GM19452 (cell line): Measurements from ENCODE around the gene KNOP1.
"Not testable (repeated sequence)": the region's sequence is repeated elsewhere in the genome, so short reads cannot be mapped to it uniquely, and the experiment has no call there.

Experiments
- ATAC-seq: cut with Tn5 transposase; IDR thresholded peaks from one replicate; pipeline ENCODE4 v1.9.1; 2021; ENCODE audit not compliant: unreplicated experiment

The KNOP1 gene

GRCh38 chr16:19688396-19689024, 29.5 kb downstream of the KNOP1 start:
- ATAC-seq: no peak

DNA sequence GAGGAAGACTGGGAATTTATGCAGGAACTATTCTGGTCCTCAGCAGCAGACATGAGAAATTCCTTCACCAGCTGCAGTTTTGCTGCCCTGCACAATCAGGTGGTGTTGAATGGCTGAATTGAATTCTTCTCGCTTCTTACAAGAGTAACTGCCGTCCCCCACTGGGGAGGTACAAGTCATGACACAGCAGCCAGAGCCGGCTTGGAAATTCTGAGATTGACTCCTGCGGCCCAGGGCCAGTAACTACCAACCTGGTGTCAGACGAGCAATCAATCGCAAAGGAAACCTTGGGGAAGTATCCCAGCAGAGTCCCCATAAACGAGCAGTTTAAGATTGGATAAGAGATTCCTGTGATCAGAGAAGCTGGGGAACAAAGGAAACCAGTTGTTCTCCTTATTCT, 30.7 kb downstream of the KNOP1 start:
- no peak for ATAC-seq

- no peak for ATAC-seq
Measured at GRCh38 chr16:19685176-19685575, 32.9 kb downstream of the KNOP1 start.

DNA sequence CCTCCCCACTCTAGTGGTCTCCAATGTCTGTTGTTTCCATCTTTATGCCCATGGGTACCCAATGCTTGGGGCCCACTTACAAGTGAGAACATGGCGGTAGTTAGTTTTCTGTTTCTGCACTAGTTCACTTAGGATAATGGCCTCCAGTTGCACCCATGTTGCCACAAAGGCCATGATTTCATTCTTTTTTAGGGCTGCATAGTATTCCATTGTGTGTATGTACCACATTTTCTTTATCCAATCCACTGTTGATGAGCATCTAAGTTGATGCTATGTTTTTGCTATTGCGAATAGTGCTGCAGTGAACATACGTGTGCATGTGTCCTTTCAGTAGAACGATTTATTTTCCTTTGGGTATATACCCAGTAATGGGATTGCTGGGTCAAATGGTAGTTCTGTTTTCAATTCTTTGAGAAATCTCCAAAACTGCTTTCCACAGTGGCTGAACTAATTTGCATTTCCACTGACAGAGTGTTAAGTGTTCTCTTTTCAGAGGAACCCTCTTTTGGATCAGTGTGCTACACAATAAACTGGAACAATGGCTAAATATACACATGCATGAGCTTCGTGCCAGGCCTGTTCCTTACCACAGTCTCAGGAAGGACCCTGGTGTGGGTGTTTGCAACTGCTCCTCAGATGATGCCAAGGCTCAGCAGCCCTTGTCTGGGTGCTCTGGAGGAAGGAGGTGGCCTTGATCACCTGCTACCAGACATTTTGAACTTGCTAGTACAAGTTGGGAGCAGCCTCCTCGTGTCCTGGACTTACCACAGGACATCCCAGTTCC, 34.4 kb downstream of the KNOP1 start:
- no peak for ATAC-seq

- no peak for ATAC-seq
Measured at GRCh38 chr16:19681637-19682036, 36.4 kb downstream of the KNOP1 start.

DNA sequence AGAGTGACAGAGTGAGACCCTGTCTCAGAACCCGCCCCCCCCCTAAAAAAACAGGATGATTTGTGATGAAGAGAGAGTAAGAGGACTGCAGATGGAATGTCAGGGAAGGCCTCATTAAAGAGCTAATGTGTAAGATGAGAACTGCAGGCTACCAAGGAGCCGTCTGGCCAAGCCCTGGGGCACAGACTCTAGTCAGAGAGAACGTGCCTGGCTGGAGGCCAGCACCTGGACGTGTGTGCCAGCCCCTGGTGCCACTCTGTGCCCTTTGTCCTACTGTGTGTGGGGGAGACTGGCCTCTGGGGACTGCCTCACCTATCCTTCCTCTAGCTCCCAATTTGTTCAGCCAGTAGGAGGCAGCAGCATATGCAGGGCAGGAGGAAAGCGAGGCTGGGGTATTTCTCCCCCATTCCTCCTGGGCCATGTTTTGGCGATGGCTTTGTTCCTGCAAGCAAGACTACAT, 37.1 kb downstream of the KNOP1 start:
- ATAC-seq: no peak

- ATAC-seq: not testable (repeated sequence)
Measured at GRCh38 chr16:19679281-19679680, 38.7 kb downstream of the KNOP1 start.

- no peak for ATAC-seq
Measured at GRCh38 chr16:19678804-19679203, 39.2 kb downstream of the KNOP1 start.

GRCh38 chr16:19677402-19677801, 40.6 kb downstream of the KNOP1 start:
- ATAC-seq: no peak

- no peak for ATAC-seq
Measured at GRCh38 chr16:19674485-19674884, 43.5 kb downstream of the KNOP1 start.

DNA sequence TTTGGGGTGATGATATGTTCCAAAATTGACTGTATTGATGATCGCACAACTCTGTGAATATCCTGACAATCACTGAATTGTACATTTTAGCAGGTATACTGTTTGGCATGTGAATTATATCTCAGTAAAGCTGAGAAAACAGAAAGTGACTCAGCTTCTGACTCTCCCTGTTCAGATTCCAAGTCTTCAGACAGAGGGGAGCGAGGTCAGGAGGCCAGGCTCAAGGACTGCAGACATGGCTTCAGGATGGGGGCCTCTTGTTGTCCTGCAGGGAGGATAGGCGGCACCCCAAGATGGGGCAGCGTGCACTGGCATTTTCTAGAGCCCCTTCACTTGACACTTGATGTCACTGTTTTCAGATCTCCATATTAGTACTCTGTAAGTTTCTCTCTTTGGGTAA, 45.6 kb downstream of the KNOP1 start:
- ATAC-seq: no peak

DNA sequence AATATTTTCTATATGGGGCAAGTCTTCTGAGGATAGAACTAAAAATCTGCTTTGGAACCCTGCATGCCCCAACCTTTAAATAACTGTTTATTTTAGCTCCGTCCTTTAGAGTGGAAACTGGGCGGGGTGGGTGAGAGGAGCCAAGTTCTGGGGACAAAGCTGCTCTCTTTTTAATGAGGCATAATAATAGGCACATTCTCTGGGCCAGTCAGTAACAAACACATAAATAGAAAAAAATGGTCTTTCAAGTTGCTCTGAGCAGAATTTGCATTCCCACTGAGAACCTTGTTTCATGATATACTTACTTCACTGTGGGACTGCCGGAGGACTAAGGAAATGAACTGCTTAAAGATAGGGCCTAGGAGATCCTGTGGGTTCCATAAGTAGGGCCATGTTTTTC, 51.5 kb downstream of the KNOP1 start:
- ATAC-seq: no peak

- not testable (repeated sequence) for ATAC-seq
Measured at GRCh38 chr16:19665313-19665712, 52.7 kb downstream of the KNOP1 start.

GRCh38 chr16:19664166-19664565, 53.9 kb downstream of the KNOP1 start:
- no peak for ATAC-seq

DNA sequence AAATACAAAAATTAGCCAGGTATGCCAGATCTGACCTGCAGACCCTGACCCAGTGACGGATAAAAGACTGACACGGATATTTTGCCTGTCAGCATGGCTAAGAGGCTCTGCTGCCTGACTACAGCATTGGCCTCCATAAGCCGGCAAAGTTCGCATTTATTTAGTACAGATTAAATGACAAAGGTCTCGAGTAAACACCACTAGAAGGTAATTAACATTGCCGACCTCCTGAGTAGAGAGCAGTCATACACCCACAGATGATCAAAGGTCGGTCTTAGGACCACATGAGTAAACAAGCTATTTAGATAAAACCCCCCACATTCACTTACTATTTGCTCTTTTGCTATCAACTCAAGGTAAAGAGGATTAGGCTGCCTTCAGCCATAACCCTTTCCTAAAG, 55.7 kb downstream of the KNOP1 start:
- no peak for ATAC-seq

- ATAC-seq: no peak
Measured at GRCh38 chr16:19660432-19660831, 57.6 kb downstream of the KNOP1 start.

GRCh38 chr16:19659554-19659953, 58.5 kb downstream of the KNOP1 start:
- no peak for ATAC-seq

- no peak for ATAC-seq
Measured at GRCh38 chr16:19657831-19658230, 60.2 kb downstream of the KNOP1 start.

- no peak for ATAC-seq
Measured at GRCh38 chr16:19655242-19655777, 62.7 kb downstream of the KNOP1 start.

GRCh38 chr16:19654147-19654546, 63.9 kb downstream of the KNOP1 start:
- ATAC-seq: no peak
